Activated gamma-delta T cell treated with anti-CD3 and anti-CD28 coated beads, Interleukin-2, amount 50 U/mL, for 16 hours (primary cell): Measurements from ENCODE around the gene AP1S3.

Experiments
- DNase-seq: peaks from one replicate; pipeline ENCODE4 v3.0.0-alpha.2; 2020; ENCODE audit warnings: low read depth

AP1S3 gene

DNA sequence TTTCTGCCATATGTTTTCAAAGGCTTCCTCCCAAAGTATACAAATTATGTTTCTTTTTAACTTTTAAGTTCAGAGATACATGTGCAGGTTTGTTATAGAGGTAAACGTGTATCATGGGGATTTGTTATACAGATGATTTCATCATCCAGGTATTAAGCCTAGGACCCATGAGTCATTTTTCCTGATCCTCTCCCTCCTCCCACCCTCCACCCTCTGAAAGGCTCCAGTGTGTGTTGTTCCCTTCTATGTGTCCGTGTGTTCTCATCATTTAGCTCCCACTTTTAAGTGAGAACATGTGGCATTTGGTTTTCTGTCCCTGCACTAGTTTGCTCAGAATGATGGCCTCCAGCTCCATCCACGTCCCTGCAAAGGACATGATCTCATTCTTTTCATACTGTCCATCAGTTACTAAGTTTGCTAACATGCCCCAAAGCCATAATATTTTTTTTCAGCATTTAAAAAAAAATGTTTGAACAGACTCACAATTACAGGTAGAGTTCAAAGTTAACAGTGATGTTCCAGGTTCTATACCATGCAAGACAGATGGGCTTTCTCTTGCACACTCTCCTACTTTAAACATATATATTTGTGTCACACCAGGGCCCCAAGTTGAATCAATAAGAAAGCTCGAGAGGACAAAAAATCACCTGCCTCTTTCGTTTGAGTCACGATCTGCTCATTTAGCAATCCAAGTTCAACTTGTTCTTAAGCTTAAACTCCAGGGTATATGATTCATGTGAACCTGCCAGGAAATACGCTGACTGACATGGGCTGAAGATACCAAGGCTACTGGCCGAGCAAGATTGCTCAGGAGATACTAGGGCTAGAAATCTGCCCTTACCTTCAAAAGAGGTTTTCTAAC lies 77.6 kb downstream of the AP1S3 start:
- no peak for DNase-seq

DNA sequence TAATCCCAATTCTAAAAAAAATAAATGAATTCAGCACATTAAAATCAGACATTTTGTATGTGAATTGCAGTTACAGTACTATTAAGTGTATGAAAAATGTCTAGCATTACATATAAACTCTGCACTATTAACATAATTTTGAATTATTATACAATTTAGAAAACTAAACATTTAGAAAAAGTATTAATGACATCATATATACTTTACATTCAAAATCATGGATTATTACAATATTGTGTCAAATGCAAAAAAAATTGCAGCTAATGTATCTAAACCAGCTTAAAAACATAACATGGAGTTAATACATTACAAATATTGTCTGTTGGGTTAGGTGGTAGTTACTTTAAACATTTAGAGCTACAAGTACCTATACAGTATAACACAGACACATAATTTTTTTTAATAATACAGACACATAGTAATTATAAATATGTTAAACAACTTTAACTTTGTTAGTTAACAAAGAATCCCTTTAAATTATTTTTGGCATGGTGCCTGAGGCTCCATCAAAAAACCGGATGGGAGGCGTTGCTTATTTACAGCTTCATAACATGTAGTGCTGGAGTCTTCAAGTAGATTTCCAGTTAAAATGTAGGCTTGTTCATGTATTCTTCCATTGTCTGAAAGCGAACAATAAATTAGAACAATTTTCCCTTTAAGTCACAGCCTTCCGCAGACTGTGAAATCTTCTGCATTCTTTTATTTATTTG lies 79.1 kb downstream of the AP1S3 start:
- DNase-seq: no peak

DNA sequence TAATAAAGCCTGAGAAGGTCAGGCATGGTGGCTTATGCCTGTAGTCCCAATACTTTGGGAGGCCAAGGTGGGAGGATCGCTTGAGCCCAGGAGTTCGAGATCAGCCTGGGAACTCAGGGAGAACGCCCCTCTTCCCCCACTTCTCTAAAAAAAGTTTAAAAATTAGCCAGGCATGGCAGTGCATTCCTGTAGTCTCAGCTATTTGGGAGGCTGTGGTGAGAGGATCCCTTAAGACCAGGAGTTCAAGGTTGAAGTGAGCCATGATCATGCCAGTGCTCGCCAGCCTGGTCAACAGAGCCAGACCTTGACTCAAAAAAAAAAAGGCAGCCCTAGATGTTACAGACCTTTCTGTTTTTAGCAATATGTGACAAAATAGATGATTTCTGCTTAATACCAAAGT lies 83.4 kb downstream of the AP1S3 start:
- no peak for DNase-seq

DNA sequence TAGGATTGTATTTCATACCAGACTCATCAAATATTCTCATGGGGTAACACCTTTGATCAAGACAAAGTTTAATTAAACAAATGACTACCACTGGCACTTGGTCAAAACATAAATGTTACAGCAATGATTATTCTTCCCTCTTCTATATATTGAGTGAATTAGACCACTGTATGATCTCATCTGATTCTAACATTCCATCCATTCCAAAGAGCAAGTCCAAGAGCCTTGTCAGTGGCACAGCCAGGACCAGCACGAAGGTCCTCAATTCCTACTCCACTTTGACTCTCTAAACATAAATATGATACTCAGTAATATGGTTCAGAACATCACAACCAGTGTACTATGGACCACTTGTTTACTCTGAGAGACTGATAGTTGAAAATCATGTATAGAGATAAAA lies 86.4 kb downstream of the AP1S3 start:
- DNase-seq: no peak

DNA sequence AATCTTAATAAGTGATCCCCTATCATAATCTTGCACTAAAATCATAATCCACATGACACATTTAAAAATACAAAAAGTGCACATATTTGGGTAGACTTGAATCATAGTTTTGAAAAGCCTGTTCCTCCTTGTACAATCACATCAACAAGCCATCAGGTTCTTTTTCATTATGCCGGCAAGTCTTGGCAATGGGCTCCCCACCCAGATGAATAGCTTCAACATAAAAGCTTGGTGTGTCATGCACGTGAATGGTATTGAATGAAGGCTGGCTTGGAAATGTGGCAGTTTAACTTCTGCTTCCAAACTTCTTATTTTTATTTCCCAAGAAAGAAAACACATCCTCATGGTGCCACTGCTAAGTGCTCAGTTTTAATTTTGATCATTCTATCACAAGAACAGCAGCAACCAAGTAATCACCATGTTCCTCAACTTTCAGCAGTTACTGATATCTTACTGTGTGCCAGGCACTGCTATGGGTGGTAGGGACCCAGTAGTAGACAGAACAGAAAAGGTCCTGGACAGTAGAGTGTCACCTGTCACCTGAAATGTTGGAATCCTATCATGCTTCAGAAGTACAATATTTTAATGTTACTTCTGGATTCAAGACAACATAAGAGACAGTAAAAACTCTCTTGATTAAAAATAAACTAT lies 89.9 kb downstream of the AP1S3 start:
- DNase-seq: no peak

DNA sequence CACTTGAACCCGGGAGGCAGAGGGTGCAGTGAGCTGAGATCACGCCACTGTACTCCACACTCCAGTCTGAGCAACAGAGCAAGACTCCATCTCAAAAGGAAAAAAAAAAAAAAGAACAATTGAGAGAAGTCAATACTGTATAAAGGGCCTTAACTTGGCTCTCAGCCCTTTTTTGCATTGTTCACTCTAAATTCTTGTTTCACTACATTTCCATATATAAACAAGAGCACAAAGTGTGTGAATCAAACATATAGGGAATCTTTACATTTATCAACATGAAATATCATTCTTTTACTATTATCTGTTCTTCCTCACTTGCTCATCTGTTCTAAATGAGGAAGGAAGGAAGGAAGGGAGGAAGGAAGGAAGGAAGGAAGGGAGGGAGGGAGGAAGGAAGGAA lies 90.8 kb downstream of the AP1S3 start:
- DNase-seq: no peak

DNA sequence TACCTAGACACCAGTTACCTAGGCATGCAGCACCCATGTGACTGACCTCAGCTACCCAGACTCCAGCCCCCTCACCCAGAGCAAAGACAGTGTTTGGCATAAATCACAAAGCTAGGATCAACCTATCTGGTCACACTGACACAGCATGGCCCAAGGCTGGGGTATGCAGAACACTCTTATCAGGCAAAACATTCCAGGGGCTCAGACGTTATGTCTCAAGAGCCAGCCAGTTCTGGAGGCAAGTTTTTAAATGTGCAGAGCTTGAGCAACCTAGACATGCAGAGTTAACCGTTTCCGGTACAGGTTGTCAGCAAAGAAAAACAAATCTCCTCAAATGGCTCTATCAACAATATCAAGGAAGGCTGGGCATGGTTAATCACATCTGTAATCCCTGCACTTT lies 92.8 kb downstream of the AP1S3 start:
- no peak for DNase-seq

DNA sequence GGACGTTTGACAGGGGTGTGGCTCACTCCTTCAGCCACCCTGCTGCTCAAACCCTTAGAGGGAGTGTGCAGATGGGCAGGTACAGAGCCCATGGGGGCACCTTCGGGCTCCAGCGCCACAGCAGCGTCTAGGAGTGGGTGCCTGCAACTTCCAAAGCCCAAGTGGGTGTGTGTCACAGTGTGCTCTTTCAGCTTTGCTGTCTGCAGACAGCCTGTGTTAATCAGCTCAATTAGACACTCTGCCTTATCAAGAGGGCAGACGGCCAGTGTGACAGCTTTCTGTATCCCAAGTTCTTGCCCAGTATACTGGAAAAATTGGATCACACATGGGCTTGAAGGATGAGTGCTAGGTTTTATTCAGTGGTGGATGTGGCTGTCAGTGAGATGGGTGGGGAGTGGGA lies 96.7 kb downstream of the AP1S3 start:
- DNase-seq: no peak

DNA sequence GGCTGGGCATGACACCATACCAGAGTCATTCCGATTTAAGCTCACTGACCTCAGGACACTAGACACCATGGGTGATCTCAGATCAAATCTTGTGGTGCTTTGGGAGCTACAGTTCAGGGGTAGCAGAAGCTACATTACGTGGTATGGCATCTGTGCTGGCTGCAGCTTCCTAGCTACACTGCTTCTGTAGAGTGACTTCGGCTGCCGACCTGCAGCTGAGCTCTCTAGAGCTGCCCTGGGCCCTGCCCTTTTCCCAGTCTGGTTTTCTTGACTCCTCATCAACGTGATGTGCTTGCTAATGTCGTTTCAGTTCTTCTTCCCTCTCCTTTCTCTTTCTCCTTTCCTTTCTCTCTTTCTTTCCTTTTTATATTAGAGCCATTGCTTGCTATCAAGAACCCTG lies 100.2 kb downstream of the AP1S3 start:
- DNase-seq: no peak

DNA sequence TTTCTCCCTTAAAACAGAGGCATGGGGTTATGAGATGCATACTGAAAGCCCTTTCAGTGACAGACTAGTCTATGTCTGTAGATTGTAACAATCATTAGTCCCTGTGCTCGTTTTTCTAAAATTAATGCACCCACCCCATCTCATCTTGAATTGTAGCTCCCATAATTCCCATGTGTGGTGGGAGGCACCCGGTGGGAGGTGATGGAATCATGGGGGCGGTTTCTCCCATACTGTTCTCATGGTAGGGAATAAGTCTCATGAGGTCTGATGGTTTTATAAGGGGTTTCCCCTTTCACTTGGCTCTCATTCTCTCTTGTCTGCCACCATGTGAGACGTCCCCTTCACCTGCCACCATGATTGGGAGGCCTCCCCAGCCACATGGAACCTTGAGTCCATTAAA lies 100.9 kb downstream of the AP1S3 start:
- no peak for DNase-seq

DNA sequence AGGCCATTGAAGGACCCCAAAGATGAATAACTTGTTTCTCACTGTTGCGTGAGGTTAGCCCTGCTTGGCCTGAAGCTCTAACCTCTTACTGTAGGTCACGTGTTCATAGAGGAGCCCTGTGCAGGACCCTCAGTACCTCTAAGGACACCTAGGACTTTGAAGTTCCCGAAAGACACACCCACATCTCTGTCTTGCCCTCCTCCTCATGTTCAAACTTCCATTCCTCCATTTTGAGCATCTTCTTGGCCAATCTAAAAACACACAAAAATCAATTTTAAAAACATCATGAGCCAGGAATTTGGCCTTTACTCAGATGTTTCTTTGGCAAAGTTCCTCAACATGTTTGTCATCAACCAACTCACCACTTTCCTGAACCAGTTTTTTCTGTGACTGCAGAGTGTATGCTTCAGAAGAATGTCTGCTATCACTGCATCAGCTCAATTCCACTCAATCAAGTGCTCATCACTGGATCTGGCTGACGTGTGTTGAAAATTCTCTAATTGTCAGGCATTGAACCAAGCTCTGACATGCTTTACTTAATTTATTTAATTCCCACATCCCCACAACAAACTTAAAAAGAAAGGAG lies 101.6 kb downstream of the AP1S3 start:
- no peak for DNase-seq

DNA sequence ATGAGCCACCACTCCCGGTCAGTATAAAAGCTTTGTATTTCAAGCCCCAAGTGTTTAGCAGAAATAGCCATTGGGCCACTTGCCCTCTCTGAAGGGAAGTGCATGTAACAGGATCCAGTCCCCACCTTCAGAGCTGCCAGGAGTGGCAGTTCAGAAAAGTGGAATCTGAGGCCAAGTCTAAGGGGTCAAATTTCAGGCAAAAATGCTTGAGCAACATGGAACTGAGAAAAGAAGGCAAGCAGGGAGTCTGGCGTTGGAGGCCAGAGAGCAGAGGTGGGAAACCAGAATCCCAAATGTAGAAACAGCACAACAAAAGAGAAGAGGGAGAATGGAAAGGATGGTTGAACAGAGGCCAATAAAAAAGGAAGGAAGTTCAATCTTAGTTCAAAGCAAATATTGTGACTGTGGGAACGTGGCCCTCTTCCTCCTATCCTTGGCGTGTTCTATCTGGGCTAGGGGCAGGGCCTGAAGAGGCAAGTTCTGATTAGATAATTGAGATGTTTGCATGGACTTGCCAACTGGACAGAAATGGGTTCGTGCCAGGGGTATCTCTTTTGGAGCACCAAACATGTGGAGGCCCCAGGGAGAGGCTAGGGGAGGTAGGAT lies 102.2 kb downstream of the AP1S3 start:
- no peak for DNase-seq

DNA sequence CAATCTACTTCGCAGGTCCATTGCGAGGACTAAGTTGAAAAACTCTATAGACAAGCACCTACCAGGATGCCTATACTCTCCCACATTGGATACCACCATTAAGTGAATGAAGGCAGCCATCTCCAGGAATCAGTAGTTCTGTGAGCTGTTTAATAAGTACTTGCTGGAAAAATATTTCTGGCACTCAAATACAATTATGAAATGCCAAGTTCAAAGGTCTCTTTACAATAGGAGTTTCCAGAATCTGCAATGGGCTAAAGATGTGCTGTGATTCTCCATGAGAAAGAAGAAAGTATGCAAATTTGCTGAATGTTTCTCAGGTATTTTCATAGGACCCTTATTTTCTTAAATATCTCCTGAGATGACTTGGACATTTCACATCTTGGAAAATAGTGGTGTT lies 103.0 kb downstream of the AP1S3 start:
- DNase-seq: no peak

DNA sequence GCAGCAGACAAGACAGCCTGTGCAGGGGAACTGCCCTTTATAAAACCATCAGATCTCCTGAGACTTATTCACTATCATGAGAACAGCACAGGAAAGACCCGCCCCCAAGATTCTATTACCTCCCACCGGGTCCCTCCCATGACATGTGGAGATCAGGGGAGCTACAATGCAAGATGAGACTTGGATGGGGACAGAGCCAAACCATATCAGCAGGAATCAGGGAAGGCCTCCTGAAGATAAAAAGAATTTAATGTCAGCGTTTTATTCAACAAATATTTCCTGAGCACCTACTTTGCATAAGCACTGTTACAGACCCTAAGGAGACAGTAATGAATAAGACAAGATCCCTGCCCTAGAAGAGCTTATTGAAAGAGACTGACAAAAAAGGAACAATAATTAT lies 105.0 kb downstream of the AP1S3 start:
- DNase-seq: no peak

DNA sequence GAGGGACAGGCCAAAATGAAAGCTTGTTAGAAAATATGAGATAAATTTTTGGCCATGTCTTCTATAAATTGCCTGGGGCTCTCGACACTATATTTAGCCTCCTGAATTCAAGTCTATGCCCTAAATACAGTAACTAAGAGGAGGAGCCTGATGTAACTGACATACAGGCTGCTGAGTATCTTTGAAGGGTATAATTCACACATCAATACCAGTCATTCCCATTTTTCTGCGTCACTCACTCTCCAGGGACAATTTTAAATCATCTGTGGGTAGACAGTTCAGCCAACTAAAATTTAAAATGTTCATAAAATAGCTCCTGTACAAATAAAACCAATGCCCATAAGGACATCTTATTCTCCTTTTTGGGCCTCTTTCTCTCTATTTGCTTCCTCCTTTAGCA lies 105.9 kb downstream of the AP1S3 start:
- no peak for DNase-seq

DNA sequence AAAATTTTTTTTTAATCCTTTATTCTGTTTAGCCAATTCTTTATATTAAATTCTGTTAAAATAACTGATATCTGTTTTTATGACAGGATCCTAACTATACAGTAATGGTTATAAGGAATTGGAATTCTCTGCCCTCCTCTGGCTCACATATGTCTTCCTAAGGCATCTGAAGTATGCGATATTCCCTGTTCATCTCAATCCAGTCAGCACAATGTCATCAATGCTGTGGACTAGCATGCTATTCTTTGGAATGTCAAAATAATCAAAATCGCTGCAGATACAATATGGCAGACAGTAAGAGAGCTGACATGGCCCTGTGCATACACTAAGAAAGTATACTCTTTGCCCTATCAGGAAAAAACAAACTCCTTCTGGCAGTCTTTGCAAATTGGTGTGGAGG lies 107.6 kb downstream of the AP1S3 start:
- no peak for DNase-seq

DNA sequence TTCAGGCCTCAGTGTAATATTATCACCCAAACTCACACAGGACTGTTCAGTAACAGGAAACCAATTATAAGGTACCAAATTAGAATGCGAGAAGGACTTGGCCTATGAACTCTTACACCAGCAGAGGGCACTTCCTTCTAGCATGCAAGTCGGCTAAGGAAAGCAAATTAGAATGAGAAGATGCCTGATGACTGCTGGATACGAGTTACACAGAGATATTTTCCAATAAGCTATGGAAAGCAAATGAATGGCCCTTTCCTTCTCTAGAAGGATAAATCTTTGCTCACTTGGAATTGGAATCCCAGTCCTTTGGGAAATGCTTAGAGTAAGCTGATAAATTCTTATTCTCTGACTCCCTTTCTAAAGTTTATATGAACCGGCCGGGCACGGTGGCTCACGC lies 109.8 kb downstream of the AP1S3 start:
- peak; percentile 5 for DNase-seq

DNA sequence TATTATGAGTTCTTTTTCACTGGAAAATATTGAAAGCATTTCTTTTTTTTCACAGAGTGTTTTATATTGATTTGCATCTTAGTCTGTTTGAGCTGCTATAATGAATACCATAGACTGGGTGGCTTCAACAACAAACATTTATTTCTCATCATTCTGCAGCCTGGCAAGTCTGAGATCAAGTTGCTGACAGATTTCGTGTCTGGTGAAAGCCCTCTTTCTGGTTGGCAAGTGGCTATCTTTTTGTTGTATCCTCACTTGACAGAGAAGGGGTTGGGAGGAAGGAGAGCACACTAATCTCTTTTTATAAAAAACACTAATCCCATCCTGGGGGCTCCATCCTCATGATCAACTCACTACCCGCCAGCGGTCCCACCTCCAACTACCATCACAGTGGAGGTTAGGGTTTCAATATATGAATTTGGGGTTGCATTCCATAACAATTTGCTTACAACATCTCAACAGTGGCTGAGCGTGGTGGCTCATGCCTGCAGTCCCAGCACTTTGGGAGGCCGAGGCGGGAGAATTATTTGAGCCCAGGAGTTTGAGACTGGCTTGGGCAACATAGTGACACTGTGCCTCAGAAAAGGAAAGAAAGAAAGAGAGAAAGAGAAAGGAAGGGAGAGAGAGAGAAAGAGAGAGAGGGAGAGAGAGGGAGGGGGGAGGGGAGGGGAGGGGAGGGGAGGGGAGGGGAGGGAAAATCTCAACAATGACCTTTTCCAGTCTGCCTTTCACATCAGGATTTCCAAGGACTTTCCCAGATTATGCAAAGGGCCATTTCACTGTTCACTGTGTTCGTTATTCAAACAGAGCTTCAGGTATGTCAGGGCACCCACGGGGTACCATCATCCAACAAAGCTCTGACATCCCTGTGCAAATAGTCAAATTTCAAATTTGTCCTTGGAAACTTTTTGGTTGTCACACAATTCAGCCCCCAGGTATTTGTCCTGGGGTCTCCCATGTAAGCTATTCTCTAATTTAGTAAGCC lies 111.1 kb downstream of the AP1S3 start:
- DNase-seq: no peak

DNA sequence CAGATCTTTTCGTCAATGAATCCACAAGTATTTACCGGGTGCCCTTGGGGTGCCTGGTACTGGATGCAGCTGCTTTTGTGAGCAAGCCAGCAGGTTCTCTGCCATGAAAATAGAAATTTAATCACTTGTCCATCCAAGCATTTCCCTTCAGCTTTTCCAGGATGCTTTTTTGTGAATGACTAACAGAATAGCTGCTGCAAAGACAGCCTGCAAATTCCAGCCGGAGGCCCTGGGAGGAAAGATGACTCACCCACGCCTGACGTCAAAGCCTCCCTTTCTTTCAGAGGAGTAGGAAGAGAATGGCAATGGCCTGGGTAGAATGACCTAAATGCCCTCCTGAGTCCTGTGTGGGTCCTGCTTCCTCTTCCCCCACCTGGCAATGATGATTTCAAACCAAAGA lies 111.9 kb downstream of the AP1S3 start:
- no peak for DNase-seq

DNA sequence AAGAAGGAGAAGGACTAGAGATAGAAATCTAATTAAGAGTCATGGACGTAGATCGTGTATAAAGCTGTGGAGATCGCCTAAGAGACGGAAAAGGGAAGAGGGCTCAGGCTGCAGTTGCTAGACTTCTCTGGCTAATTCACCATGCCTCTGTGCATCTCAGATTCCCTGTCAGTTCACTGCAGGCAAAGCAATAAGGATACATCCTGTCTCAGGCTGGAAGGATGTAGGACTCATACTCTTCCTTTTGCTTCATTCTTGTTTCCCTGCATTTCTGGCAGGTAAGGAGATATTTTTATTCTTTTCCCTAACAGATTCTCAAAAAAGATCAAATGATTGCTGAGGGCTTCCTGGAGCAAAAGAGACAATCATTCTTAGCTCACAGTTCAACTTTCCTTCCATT lies 112.5 kb downstream of the AP1S3 start:
- DNase-seq: no peak

DNA sequence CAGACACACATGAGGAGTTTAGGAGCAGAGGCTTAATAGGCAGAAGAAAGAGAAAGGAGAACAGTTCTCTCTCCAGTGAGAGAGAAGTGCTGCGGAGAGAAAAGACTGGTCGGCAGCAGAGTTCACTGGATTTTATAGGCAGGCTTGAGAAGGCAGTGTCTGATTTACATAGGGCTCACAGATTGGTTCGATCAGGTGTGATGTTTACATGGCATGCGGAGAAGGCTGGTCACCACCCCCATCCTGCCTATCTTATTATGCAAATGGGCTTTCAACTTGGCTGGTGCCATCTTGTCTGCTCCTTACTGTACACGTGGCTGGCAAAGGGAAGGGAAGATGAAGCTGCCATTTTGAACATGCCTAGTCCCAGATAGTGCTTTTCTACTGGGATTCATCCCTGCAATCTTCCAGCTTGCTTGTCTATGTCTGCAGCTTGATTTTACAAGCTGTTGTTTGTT lies 113.4 kb downstream of the AP1S3 start:
- no peak for DNase-seq
